GM19025 (cell line): ENCODE results near the gene KRT13.

Experiments used
- ATAC-seq: cut with Tn5 transposase; IDR thresholded peaks from one replicate; pipeline ENCODE4 v1.9.1; 2021; ENCODE audit warnings: mild to moderate bottlenecking, low read depth, moderate library complexity; ENCODE audit not compliant: unreplicated experiment

Gene KRT13

DNA sequence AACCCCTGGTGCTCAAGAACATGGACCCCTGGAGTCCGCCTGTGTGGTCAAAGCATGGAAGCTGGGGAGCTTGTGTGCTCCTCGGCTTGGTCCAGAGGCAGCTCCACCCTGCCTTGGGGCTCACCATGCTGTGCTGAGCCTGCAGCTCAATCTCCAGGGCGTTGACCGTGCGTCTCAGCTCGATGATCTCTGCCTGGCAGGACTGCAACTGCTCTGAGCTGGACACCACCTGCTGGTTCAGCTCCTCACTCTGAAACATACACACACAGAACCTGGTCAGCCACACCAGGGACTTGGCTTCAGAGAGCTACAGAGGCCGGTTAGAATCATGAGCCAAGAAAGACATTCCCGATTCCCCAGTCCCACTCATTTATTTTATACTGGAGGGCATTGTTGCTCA is 27.2 kb downstream of the KRT13 start:
- ATAC-seq, result no peak

DNA sequence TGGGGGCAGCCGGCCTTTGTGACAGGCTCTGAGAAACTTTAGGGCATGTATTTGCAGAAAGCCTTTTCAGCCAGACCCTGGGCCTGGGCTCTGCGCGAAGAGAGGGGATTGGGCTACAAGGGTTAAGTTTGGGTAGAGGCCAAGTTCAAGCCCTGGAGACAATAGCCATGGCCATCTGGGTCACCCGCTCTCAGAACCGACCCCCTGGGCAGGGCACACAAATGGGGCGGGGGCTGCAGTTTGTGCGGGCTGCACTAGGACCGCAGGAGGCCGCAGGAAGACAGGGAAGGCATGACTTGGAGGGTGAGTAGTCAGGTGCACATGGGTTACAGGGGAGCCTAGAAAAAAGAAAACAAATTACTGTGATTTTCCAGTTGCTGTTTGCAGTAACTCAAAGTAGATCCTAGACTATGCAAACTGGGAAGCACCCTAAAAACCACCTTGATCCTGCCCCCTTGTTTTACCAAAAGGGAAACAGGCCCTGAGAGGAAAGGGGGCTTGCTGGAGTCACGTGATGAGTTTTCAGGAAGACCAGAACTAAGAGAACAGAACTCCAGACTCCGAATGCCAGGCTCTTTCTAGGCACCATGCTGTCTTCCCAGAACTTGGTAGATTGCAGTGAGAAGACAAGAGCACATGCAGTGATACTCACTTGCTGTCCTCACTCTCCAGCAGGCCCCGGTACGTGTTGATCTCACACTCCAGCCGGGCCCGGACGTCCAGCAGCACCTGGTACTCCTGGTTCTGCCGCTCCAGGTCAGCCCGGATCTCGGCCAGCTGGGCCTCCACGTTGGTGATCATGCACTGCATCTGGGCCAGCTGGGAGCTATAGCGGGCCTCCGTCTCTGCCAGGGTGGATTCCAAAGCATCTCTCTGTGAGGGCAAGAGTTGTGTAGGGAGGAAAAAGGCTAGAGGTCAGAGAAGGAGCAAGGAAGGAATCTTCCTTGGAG is 28.3 kb downstream of the KRT13 start:
- no peak for ATAC-seq

DNA sequence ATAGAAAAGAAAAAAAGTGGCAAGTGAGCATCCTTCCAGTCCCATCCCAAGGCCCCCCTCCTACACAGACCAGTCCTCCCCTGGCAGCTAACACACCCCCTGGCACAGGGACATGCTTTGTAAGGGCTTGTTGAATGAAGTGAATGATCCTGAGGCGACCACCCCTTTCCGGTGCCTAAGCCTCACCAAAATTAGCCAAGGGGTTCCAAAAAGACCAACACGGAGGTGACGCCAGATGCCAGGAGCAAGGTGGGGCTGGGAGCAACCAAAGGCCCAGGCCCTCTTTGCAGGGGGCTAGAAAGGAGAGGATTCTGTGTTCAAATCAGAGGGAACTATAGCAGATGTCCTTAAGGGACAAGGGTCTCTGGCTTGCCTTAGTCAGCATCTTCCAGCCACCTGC is 30.0 kb downstream of the KRT13 start:
- no peak for ATAC-seq

DNA sequence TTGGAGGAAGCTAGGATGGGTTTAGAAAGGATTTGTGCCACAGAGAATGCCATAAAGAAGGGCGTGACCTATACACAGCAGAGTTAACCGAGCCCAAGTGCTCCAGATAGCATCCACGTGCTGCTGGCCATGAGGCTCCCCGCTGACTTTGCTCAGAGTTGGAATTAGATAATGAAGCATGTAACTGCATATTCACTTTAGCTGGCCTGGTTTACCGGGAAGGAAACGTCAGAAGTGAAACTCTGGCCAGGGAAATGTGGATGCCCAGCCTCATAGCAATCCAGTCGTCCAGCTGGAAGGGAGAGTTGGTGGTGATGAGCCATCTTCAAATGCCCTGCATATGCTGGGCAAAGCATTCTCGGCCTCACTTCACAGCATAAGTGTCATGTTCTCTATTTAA is 30.5 kb downstream of the KRT13 start:
- ATAC-seq, result no peak

DNA sequence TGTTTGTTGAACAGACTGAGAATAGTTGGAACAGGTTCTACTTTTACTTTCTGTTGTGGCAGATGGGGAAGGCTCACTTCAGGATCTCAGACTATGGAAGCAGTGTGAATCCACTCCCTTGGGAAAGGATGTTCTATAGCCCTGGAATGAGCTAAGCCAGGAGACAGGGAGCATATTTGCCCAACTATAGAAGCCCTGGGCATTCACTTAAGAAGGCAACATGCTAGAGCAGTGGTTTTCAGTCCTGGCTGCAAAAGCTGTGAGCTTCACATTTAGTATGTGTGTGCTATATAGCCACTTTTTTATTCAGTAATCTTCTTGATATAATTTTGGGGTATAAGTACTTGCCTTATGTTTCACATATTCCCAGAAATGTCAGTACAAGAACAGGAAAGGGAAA is 37.1 kb downstream of the KRT13 start:
- no peak for ATAC-seq

DNA sequence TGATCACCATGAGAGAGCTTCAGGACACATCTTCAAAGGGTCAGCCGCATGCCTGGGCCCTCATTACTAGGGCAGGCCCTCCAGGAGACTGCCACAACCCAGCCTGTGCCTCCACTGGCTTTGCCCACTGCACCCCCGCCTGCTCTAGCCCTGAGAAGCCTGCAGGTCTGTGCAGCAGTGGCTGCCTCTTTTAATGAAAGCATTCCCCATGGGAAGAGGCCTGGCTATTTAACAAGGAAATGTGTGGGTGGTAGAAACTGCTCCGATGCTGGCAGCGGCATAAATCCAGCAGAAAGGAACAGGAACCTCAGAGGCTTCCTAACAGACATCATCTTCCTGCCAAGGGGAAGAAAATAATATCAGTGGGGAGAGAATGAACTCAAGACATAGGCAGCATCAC is 37.9 kb downstream of the KRT13 start:
- no peak for ATAC-seq

DNA sequence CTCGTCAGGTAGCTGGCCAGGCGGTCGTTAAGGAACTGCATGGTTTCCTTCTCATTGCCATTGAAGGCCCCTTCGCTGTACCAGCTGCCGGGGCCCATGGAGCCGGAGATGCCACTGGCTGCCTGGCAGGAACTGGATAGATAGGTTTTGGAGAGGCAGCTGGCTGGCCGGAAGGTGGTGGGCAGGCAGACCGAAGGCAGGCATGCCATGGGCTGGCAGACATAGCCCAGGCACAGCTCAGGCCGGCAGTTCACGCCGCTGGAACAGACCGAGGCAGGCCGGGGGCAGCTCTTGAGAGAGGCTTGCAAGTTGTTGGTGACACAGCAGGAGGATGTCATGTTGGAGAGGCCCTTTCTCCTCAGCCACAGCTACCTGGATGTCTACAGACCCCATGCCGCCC is 38.4 kb downstream of the KRT13 start, which contains the start of gene KRT32:
KRT32 (minus strand) TSS at position 399 of the 400 bp plus-strand sequence; CDS start at position 338, 61 bp downstream.
- ATAC-seq, result no peak

DNA sequence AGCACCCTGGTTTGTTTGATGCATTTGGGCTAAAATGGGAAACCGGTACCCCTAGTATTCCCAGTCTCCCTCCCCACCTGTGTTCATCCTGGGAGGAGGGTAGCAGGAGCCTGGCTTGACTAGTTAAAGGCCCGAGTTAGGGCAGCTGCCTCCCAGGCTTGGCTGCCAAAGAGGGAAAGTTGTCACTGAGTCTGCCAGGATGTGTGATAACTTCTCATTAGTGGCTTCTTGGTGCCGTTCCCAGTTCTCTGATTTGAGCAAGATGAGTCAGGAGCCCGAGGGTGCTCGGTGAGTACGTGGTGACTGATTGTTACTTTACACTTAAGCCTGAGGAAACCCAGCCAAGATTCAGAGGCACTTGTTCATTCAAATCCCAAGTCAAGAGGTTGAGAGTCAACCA is 40.7 kb downstream of the KRT13 start:
- no peak for ATAC-seq

DNA sequence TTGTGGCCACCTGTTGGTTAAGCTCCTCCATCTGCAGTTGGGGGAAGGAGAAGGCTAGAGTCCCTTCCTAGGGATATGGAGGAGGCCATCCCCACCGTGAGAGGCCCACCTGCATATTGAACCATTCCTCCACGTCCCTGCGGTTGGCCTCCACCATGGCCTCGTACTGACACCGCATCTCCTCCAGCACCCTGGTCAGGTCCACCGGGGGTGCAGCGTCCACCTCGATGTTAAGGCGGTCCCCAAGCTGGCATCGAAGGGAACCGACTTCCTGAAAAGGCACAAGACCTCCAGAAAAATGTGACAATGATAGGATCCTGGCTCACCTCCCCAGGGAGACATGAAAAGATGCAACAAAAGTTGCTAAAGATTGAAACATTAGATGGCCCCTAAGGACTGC is 41.2 kb downstream of the KRT13 start:
- ATAC-seq, result no peak

DNA sequence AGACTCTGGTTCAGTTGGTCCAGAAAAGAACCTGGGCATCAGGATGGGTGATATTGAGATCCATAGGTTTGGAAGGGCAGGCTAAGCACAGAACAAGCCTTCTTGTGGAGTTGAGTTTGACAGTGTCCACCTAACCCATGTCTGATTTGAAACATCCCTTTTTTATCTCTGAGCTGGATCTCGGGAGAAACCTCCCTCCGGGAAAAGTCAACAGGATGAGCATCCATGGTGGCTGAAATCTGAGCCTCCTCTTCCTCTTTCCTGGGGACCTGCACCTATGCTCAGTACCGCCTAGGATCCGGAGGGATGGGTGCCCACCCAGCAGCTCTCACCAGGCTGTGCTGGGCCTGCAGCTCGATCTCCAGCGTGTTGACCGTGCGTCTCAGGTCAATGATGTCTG is 41.7 kb downstream of the KRT13 start:
- ATAC-seq, result no peak

DNA sequence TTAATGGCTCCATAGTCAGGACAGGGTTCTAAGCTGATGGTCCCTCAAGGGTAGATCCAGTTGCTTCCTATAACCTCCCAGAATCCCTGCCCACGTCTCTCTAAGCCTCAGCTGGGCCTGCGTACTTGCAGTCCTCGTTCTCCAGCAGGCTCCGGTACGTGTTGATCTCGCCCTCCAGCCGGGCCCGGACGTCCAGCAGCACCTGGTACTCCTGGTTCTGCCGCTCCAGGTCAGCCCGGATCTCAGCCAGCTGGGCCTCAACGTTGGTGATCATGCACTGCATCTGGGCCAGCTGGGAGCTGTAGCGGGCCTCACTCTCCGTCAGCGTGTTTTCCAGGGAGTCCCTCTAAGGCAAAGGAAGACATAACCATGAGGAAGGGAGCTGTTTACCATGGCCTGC is 42.7 kb downstream of the KRT13 start:
- no peak for ATAC-seq

DNA sequence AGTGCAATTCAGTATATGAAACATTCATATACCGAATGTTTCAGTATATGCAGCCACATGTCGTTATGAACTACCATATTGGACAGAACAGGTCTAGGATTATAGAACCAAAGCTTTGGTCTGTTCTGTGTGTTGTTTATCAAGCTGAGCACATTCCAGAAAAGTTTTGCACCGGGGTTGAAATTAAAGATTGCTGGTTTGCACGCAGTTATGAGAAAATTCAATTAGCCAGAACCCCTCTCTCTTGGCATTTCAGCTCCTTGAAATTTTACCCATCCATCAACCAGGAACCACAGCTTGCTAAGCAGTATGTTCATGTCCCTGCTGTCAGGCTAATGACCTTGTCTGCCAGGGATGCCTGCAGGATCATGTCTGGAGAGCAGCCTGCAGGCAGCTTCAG is 47.7 kb downstream of the KRT13 start:
- ATAC-seq, result no peak

DNA sequence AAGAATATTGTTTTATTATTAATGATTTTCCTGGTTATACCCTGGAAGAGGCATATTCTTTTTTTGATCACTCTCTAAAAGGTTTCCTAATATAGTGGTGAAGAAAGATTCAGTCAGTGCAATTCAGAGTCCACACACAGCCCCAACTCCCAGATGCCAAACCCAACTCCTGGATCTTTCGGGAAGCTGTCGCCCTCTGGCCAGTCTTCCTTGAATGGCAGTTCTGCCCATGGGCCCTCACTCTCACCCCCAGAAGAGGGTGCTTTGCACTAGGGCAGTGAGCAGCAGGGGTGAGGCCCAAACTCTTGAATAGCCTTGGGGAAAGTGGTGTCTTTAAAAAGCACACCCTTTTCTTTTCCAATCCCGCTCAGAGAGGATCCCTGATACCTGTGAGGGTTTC is 49.2 kb downstream of the KRT13 start:
- ATAC-seq, result no peak

DNA sequence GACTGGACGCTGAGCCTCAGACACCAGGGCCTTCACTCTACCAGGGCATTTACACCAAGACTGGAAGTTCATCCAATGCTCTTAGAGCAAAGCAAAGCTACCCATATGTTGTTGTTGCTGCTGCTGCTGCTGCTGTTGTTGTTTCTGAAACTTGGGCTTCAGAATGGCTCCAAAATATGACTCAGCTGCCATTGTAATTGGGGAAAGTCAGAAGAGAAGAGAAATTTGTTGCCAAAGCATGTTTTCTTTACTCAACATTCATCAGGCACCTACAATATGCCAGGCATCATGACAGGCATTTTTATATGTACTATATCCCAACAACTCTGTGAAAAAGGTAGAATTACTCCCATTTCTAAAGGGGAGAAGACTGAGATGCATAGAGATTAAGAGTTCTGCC is 50.2 kb downstream of the KRT13 start:
- no peak for ATAC-seq

DNA sequence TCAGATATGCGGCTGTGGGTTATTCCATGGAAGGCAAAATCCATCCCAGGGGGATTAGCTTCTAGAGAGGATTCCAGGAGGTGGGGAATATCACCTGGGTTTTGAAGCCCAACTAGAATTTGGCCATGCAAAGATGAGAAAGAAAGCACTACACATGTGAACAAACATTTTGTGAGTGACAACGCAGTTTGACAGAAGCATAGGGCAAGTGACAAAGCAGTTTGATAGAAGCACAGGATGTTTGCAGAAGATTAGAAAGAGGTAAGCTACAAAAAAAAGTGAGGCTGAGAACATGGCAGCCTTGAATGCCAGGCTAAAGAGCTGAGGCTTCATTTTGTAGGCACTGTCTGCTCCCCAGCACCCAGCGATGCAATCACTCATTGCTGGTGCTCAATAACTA is 52.3 kb downstream of the KRT13 start:
- no peak for ATAC-seq

DNA sequence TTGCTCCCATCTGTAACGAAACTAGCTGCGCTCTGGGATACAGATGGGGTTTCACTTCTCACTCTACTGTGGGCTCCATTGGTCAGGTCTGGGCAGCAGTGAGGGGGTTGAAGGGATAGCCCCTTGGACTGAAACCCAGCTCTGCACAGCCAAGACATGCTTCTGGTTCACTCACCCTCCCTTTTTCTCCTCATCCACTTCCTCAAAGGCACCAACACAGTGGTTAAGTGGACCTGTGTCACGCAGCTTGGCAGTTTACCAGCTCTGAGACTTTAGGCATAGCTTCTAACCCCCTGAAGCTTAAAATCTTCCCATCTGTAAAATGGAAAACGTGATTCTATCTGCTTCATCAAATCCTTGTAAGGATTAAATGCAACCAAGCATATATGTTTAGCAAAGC is 53.1 kb downstream of the KRT13 start:
- ATAC-seq, result no peak

DNA sequence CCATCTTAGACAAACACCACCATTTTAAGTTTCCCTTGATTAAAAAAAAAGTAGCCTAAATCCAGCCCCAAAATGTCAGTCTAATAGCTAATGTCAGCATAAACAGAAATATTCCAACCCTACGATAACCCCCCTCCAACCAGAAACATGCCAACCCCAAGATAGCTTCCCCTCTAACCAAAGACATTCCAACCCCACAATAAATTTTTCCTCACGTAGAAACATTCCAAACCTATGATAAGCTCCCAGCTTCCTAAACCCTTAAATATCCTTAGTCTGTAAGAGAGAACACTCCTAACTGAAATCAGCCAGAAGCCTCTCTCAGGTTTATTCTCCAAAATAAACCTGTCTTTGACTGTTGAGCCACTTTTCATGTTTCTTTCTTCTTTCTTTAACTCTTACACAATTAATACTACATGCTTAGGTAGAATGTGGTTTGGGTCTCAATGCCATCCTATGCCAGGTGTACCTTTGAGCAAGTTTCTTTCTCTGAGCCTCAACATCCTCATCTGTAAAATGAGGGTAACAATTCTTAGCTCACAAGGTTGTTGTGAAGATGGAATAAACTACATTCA is 54.2 kb downstream of the KRT13 start:
- no peak for ATAC-seq
